HepG2 (cell line): Measurements from ENCODE around the gene BRD3. TPM values are rescaled to one million over a fixed set of nuclear protein-coding genes. Genes with fewer than 3 reads are reported as not detected.

Source experiments
- ARID3A ChIP-seq: IDR thresholded peaks from 2 replicates; pipeline ENCODE4 v1.6.1; 2012; ENCODE audit warnings: low read depth, low read length, improper control_type of control experiment
- BHLHE40 ChIP-seq: IDR thresholded peaks from 2 replicates; pipeline ENCODE4 v1.6.1; 2011; ENCODE audit warnings: low read length, improper control_type of control experiment
- CCDC6 ChIP-seq: sonication (generic); formaldehyde crosslinking; IDR thresholded peaks from 2 replicates; pipeline ENCODE4 v1.8.1; 2022; ENCODE audit warnings: mild to moderate bottlenecking, missing genetic modification reagents, moderate library complexity
- CSRNP1 ChIP-seq: sonication (generic); formaldehyde crosslinking; IDR thresholded peaks from 2 replicates; pipeline ENCODE4 v1.8.1; 2023; ENCODE audit warnings: mild to moderate bottlenecking, missing genetic modification reagents
- DR1 ChIP-seq: sonication (generic); formaldehyde crosslinking; IDR thresholded peaks from 2 replicates; pipeline ENCODE4 v1.8.0; 2021; ENCODE audit warnings: mild to moderate bottlenecking, missing genetic modification reagents, inconsistent platforms
- FOXK1 ChIP-seq: sonication (generic); formaldehyde crosslinking; IDR thresholded peaks from 2 replicates; pipeline ENCODE4 v1.4.0; 2020; ENCODE audit warnings: low read depth, missing genetic modification reagents, borderline replicate concordance
- GABPB1 ChIP-seq: IDR thresholded peaks from 2 replicates; pipeline ENCODE4 v1.6.1; 2016; ENCODE audit warnings: mild to moderate bottlenecking, missing genetic modification reagents, moderate library complexity, missing compliant biosample characterization
- GATA4 ChIP-seq: sonication (generic); IDR thresholded peaks from 2 replicates; pipeline ENCODE4 v1.6.1; 2016; ENCODE audit warnings: antibody characterized with exemption, low read depth, borderline replicate concordance
- GTF2F1 ChIP-seq: fragments of 150-350 bp; IDR thresholded peaks from 2 replicates; pipeline ENCODE4 v1.6.1; 2014; ENCODE audit warnings: low read length
- MAX ChIP-seq: IDR thresholded peaks from 2 replicates; pipeline ENCODE4 v1.6.1; 2012; ENCODE audit warnings: inconsistent platforms
- MYC ChIP-seq: sonication (generic); formaldehyde crosslinking; IDR thresholded peaks from 2 replicates; pipeline ENCODE4 v1.9.0; 2021; ENCODE audit warnings: missing genetic modification reagents, borderline replicate concordance
- NFAT5 ChIP-seq: sonication (generic); formaldehyde crosslinking; IDR thresholded peaks from 2 replicates; pipeline ENCODE4 v1.4.0; 2020; ENCODE audit warnings: missing genetic modification reagents
- NFE2 ChIP-seq: sonication (generic); formaldehyde crosslinking; IDR thresholded peaks from 2 replicates; pipeline ENCODE4 v1.4.0; 2020; ENCODE audit warnings: missing genetic modification reagents
- RFX5 ChIP-seq: IDR thresholded peaks from 2 replicates; pipeline ENCODE4 v1.6.1; 2011; ENCODE audit warnings: low read depth, low read length, improper control_type of control experiment
- SAFB2 ChIP-seq: sonication (generic); formaldehyde crosslinking; IDR thresholded peaks from 2 replicates; pipeline ENCODE4 v1.5.1; 2020; ENCODE audit warnings: missing genetic modification reagents, low read depth, mild to moderate bottlenecking, borderline replicate concordance
- SP1 ChIP-seq, 2 experiments: fragments of 450-650 bp in 1 of 2; sonication (generic) in 1 of 2; formaldehyde crosslinking in 1 of 2; IDR thresholded peaks; 2 replicates each; pipeline versions ENCODE4 v1.4.0 to v1.6.1; 2016 to 2020; ENCODE audit warnings: missing genetic modification reagents in 1 of 2
- TRIM24 ChIP-seq: sonication (generic); formaldehyde crosslinking; IDR thresholded peaks from 2 replicates; pipeline ENCODE4 v1.8.0; 2022; ENCODE audit warnings: mild to moderate bottlenecking, missing genetic modification reagents
- ZBTB20 ChIP-seq: sonication (generic); formaldehyde crosslinking; IDR thresholded peaks from 2 replicates; pipeline ENCODE4 v1.8.1; 2023; ENCODE audit warnings: missing genetic modification reagents, low read depth, mild to moderate bottlenecking, borderline replicate concordance
- ZNF264 ChIP-seq: sonication (generic); formaldehyde crosslinking; IDR thresholded peaks from 2 replicates; pipeline ENCODE4 v1.4.0; 2020; ENCODE audit warnings: missing genetic modification reagents
- ZNF614 ChIP-seq: IDR thresholded peaks from 2 replicates; pipeline ENCODE4 v1.6.1; 2018; ENCODE audit warnings: missing biosample characterization, missing genetic modification reagents, inconsistent platforms, borderline replicate concordance
- polyA plus RNA-seq, 8 experiments: library from polyadenylated mRNA; depleted of rRNA in 3 of 8; stranded (reverse) in 7 of 8; unstranded in 1 of 8; fragments of >200 nt; fragmentation: Illumina TruSeq in 4 of 8; extraction: Trizol in 4 of 8; gene quantifications; 2 replicates each; pipeline versions ENCODE4 v1.2.1 to v1.2.3, GENCODE V29; 2011 to 2016; ENCODE audit warnings: low read depth in 4 of 8, missing spikeins in 1 of 8, mixed read lengths in 1 of 8; ENCODE audit not compliant: insufficient read depth in 1 of 8
- total RNA-seq, 5 experiments: library from RNA; depleted of rRNA; stranded (reverse); fragments of >200 nt; fragmentation: Illumina TruSeq; extraction: Trizol; gene quantifications; 2 replicates each; pipeline ENCODE4 v1.2.3, GENCODE V29; 2016; ENCODE audit warnings: low read depth in 1 of 5

Gene BRD3
- total and polyA plus RNA-seq, 2 of the 13 experiments (the other 11 are each of a cell fraction or from before 2014, with no cell fraction given) = 5.9 to 12.9 TPM

GRCh38 chr9:134057751-134058701 lies 9.8 kb downstream of the BRD3 start (continued):
- TF ChIP-seq NFAT5 (CRISPR knock-in tag) = no peak
- peak; percentile 95 for TF ChIP-seq MYC (CRISPR knock-in tag)
- no peak; the same call in 1 of the 2 replicates for TF ChIP-seq SAFB2
- peak; percentile 52 for TF ChIP-seq GABPB1
- TF ChIP-seq FOXK1 = no peak
- TF ChIP-seq TRIM24 (CRISPR knock-in tag) = 0 out of 2 replicates have a peak, but pooled peaks have one; percentile 24
- peak; percentile 39 for TF ChIP-seq CCDC6 (CRISPR knock-in tag)
- TF ChIP-seq MAX = peak; percentile 98
- peak; percentile 64; the same call in 1 of the 2 replicates for TF ChIP-seq ZBTB20 (CRISPR knock-in tag)
- TF ChIP-seq DR1 (CRISPR knock-in tag) = no peak
- TF ChIP-seq GTF2F1 = no peak
- no peak for TF ChIP-seq RFX5
- no peak for TF ChIP-seq SP1 (IDR thresholded peaks at IDR 0.05)
- TF ChIP-seq SP1 (CRISPR knock-in tag; IDR thresholded peaks at IDR 0.05) = no peak
- 0 out of 2 replicates have a peak, but pooled peaks have one; percentile 58 for TF ChIP-seq ZNF264 (CRISPR knock-in tag)
- TF ChIP-seq BHLHE40 = no peak
- TF ChIP-seq ARID3A = no peak
- TF ChIP-seq ZNF614 (CRISPR knock-in tag) = 0 out of 2 replicates have a peak, but pooled peaks have one; percentile 62
- no peak for TF ChIP-seq CSRNP1 (CRISPR knock-in tag)
- TF ChIP-seq GATA4 = no peak
- no peak for TF ChIP-seq NFE2 (CRISPR knock-in tag)
